Measurements from ENCODE around the gene LRRC28. TPM values are rescaled to one million over a fixed set of nuclear protein-coding genes. Genes with fewer than 3 reads are reported as not detected.

Gene LRRC28
- total RNA-seq, 3 donors from 2014 or later = 24.3 to 52.2 (median 44.3) TPM

- DNase-seq (ENCODE audit: low spot score in 2 of 2) = peak in 1 of 2 donors; percentile 44
- peaks cover 4 to 9% of the 10 kb centered on the region in 2 donors for H3K4me1 ChIP-seq
- H3K4me3 ChIP-seq = no peak overlapping the region
- intact Hi-C loops (cut with DNase I; ENCODE audit: low total_unique reads) = no loop called here
- no peaks in the 10 kb centered on the region for H3K36me3 ChIP-seq
- TF ChIP-seq CTCF (IDR thresholded peaks at IDR 0.05) (no peak), POLR2AphosphoS5 (IDR thresholded peaks at IDR 0.05) (no peak), POLR2A (IDR thresholded peaks at IDR 0.05) (no peak)
- H3K27ac ChIP-seq = no peak overlapping the region
- H3K27me3 ChIP-seq = no peaks in the 10 kb centered on the region
- H3K9me3 ChIP-seq = no peaks in the 10 kb centered on the region
These were observed 181.2 kb downstream of the LRRC28 start for GRCh38 chr15:99432271-99433025.

- intact Hi-C loops (cut with DNase I; ENCODE audit: low total_unique reads) = no loop called here
- peak in 1 of 2 donors; percentile 10 for DNase-seq (ENCODE audit: low spot score in 2 of 2)
- TF ChIP-seq POLR2AphosphoS5 (IDR thresholded peaks at IDR 0.05) (no peak), POLR2A (IDR thresholded peaks at IDR 0.05) (no peak), CTCF (IDR thresholded peaks at IDR 0.05) (no peak)
- H3K27ac ChIP-seq = no peak overlapping the region
- H3K4me1 ChIP-seq = peaks cover 4 to 9% of the 10 kb centered on the region in 2 donors
- H3K9me3 ChIP-seq = no peaks in the 10 kb centered on the region
- no peaks in the 10 kb centered on the region for H3K36me3 ChIP-seq
- no peaks in the 10 kb centered on the region for H3K27me3 ChIP-seq
- no peak overlapping the region for H3K4me3 ChIP-seq
These were observed 181.9 kb downstream of the LRRC28 start for GRCh38 chr15:99433026-99433756.

GRCh38 chr15:99433757-99434450 lies 182.6 kb downstream of the LRRC28 start:
- no peak overlapping the region for H3K27ac ChIP-seq
- DNase-seq (ENCODE audit: low spot score in 2 of 2) = peak in 1 of 2 donors; percentile 34
- H3K4me3 ChIP-seq = no peak overlapping the region
- no peaks in the 10 kb centered on the region for H3K27me3 ChIP-seq
- no peaks in the 10 kb centered on the region for H3K9me3 ChIP-seq
- no peaks in the 10 kb centered on the region for H3K36me3 ChIP-seq
- TF ChIP-seq POLR2AphosphoS5 (IDR thresholded peaks at IDR 0.05) (no peak), CTCF (IDR thresholded peaks at IDR 0.05) (no peak), POLR2A (IDR thresholded peaks at IDR 0.05) (no peak)
- peaks cover 4 to 9% of the 10 kb centered on the region in 2 donors for H3K4me1 ChIP-seq
- intact Hi-C loops (cut with DNase I; ENCODE audit: low total_unique reads) = no loop called here

DNA sequence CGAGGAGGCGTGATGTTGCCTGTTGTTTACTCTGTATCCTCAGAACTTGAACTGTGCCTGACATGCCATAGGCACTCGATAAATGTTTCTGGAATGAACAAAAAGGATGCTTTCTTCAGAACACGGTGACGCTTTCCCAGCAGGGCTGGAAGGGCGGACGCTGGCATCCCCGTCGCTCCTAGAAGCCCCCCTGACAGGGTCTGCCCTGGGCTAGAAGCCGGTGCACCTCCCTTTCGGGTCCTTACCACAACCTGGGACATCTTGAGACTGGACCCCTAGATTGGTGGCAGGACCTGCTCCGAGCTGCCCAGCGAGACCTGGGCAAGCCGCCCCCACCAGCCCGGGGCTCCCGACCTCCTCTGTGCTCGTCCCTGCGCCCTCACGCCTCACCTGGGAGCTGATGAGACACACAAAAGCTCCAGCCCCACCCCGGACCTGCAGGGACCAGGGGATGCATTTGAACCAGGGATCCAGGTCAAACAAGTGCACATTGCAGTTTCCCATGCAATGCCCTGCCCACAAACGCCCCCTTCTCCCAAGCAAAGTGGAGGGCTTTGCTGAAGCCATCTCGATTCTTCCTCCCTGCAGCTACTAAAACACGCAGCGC lies 183.3 kb downstream of the LRRC28 start:
- no peaks in the 10 kb centered on the region for H3K9me3 ChIP-seq
- TF ChIP-seq POLR2AphosphoS5 (IDR thresholded peaks at IDR 0.05) (no peak), CTCF (IDR thresholded peaks at IDR 0.05) (no peak), POLR2A (IDR thresholded peaks at IDR 0.05) (no peak)
- H3K4me1 ChIP-seq = peaks cover 4 to 9% of the 10 kb centered on the region in 2 donors
- peak overlapping the region in 2 of 3 donors; percentile 35 to 54 for H3K4me3 ChIP-seq
- no peaks in the 10 kb centered on the region for H3K27me3 ChIP-seq
- no peaks in the 10 kb centered on the region for H3K36me3 ChIP-seq
- peak overlapping the region in 1 of 2 donors; percentile 48 for H3K27ac ChIP-seq
- intact Hi-C loops (cut with DNase I; ENCODE audit: low total_unique reads) = no loop called here
- DNase-seq (ENCODE audit: low spot score in 2 of 2) = no peak

Measured in breast epithelium (tissue), 4 donors.